Activated T-helper 1 cell treated with anti-CD3 and anti-CD28 coated beads, Interleukin-12 subunit alpha, Interleukin-12 subunit beta, Interleukin-2, Interleukin-4 antibody, amounts not matched to agents 30 ng/mL and 10 ng/mL and 1 ng/mL, durations not matched to agents 14 hours and 24 hours and 36 hours (primary cell): Measurements from ENCODE around the gene KRTAP8-1. TPM values are rescaled to one million over a fixed set of nuclear protein-coding genes. Genes with fewer than 3 reads are reported as not detected.
A peak's percentile ranks its signal among the peaks of the same experiment; 100 is the strongest.

Experiments
- DNase-seq: peaks from one replicate; pipeline ENCODE4 v3.0.0; 2021; ENCODE audit warnings: low spot score
- H3K27ac Mint-ChIP-seq: one replicate; pipeline ENCODE4 v1.8.0; 2021; ENCODE audit warnings: mild to moderate bottlenecking, mixed read lengths
- H3K27me3 Mint-ChIP-seq: one replicate; pipeline ENCODE4 v1.8.0; 2022; ENCODE audit warnings: mild to moderate bottlenecking, moderate library complexity, mixed read lengths; ENCODE audit not compliant: insufficient read depth
- H3K36me3 Mint-ChIP-seq: one replicate; pipeline ENCODE4 v1.8.0; 2021; ENCODE audit warnings: low read depth, mixed read lengths
- H3K4me1 Mint-ChIP-seq: one replicate; pipeline ENCODE4 v1.8.0; 2021; ENCODE audit warnings: low read depth, mixed read lengths
- H3K4me3 Mint-ChIP-seq: one replicate; pipeline ENCODE4 v1.8.0; 2021; ENCODE audit warnings: mild to moderate bottlenecking, moderate library complexity, mixed read lengths
- H3K9me3 Mint-ChIP-seq: one replicate; pipeline ENCODE4 v1.8.0; 2021; ENCODE audit warnings: mixed read lengths
- intact Hi-C: fragments of 100-400 bp; cut with micrococcal nuclease; formaldehyde crosslinking; loops from one replicate; pipeline ENCODE4 v1.15.1; 2024
- total RNA-seq: library from RNA; stranded (reverse); gene quantifications from 2 replicates; pipeline ENCODE4 v1.2.3, GENCODE V29; 2022

Gene KRTAP8-1, protein sequence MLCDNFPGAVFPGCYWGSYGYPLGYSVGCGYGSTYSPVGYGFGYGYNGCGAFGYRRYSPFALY
- total RNA-seq: not detected in 2 replicates

DNA sequence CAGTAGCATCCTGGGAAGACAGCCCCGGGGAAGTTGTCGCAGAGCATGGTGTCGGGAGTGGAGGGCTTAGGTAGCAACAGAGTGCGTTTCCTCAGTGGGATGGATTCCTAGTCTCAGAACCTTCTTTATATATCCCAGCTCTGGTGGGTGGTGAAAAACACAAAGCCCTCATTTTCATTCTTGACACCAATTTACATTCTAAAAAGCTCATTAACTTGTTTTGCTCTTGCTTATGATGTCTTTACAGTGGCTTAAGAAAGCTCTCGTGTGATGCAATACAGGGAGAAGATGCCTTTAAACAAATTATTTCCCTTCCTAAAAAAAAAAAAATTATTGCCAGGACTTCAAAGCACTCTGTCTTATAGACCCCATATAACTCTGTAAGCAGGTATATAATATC is at the start of gene KRTAP8-1:
TSS of gene KRTAP8-1 (minus strand) at position 101 of the 400 bp plus-strand sequence. CDS start at position 47, 54 bp downstream.
- Mint-ChIP-seq H3K27ac (no peak within 1 kb of the TSS), H3K4me1 (no peaks in the 10 kb centered on the region), H3K27me3 (no peaks in the 10 kb centered on the region), H3K36me3 (no peaks in the 10 kb centered on the region), H3K4me3 (no peak within 1 kb of the TSS), H3K9me3 (no peaks in the 10 kb centered on the region)
- DNase-seq: no peak
- intact Hi-C loops: no loop called here

GRCh38 chr21:30847627-30848500 is 34.8 kb upstream of the KRTAP8-1 start:
- Mint-ChIP-seq H3K9me3 (no peaks in the 10 kb centered on the region), H3K36me3 (no peaks in the 10 kb centered on the region), H3K4me1 (no peaks in the 10 kb centered on the region), H3K27ac (no peak overlapping the region), H3K27me3 (peaks cover 6% of the 10 kb centered on the region), H3K4me3 (no peak overlapping the region)
- intact Hi-C loops: no loop called here
- DNase-seq: no peak

GRCh38 chr21:30842990-30843389 is 29.9 kb upstream of the KRTAP8-1 start:
- Mint-ChIP-seq H3K27me3 (peaks cover 5% of the 10 kb centered on the region), H3K4me1 (no peaks in the 10 kb centered on the region), H3K27ac (no peak overlapping the region), H3K4me3 (no peak overlapping the region), H3K9me3 (no peaks in the 10 kb centered on the region), H3K36me3 (no peaks in the 10 kb centered on the region)
- intact Hi-C loops: no loop called here
- no peak for DNase-seq

- H3K36me3 Mint-ChIP-seq: no peaks in the 10 kb centered on the region
- H3K27ac Mint-ChIP-seq: no peak overlapping the region
- no peak overlapping the region for H3K4me3 Mint-ChIP-seq
- intact Hi-C loops: loop anchor here (1.0 to 2.0 kb wide), 2 partner anchors 247 to 333 kb away; no protein-coding TSS in a partner anchor
- no peaks in the 10 kb centered on the region for H3K4me1 Mint-ChIP-seq
- H3K27me3 Mint-ChIP-seq: peaks cover 3% of the 10 kb centered on the region
- no peaks in the 10 kb centered on the region for H3K9me3 Mint-ChIP-seq
- no peak for DNase-seq
Measured at GRCh38 chr21:30839304-30839703, 26.2 kb upstream of the KRTAP8-1 start.

- Mint-ChIP-seq H3K27ac (no peak overlapping the region), H3K4me3 (no peak overlapping the region), H3K27me3 (peaks cover 3% of the 10 kb centered on the region), H3K4me1 (no peaks in the 10 kb centered on the region), H3K36me3 (no peaks in the 10 kb centered on the region), H3K9me3 (no peaks in the 10 kb centered on the region)
- intact Hi-C loops: loop anchor here (2.0 kb wide), 1 partner anchor 332 kb away; no protein-coding TSS in a partner anchor
- no peak for DNase-seq
Measured at GRCh38 chr21:30838536-30838935, 25.5 kb upstream of the KRTAP8-1 start.

DNA sequence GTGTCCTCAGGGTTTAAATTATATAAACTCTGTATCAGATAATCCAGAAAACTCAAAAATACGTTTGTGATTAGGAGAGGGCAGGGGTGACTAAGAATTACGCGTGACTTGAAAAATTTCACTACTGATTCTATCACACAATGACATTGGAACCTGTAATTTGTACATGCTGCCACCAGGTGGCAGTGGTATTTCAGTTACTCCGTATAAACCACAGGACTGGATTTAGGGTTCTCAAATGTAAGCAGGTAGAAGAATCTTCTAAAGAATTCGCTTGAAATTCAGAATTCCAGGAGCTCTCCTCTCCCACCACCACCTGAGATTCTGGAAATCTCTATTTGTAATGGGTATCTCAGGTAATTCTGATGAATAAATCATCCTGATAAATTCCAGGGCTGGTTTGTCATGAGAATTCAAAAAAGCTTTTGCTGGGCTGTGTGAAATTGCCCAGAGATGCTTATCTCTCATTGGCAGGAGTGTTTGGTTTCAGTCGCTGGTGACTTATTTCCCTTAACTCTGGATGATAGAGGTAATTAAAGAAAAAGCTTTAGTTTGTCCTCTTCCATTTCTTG is 18.2 kb upstream of the KRTAP8-1 start:
- H3K27me3 Mint-ChIP-seq: no peaks in the 10 kb centered on the region
- peaks cover 3% of the 10 kb centered on the region for H3K9me3 Mint-ChIP-seq
- peak; percentile 7 for DNase-seq
- no peaks in the 10 kb centered on the region for H3K36me3 Mint-ChIP-seq
- no peaks in the 10 kb centered on the region for H3K4me1 Mint-ChIP-seq
- intact Hi-C loops: loop anchor here (1.0 kb wide), 1 partner anchor 255 kb away; no protein-coding TSS in a partner anchor
- no peak overlapping the region for H3K27ac Mint-ChIP-seq
- no peak overlapping the region for H3K4me3 Mint-ChIP-seq

- DNase-seq: no peak
Measured at GRCh38 chr21:30829659-30830058, 16.6 kb upstream of the KRTAP8-1 start, which contains the start of gene KRTAP7-1. Gene KRTAP7-1 (minus strand): TSS chr21:30829759. CDS start chr21:30829698, 61 bp downstream.

DNA sequence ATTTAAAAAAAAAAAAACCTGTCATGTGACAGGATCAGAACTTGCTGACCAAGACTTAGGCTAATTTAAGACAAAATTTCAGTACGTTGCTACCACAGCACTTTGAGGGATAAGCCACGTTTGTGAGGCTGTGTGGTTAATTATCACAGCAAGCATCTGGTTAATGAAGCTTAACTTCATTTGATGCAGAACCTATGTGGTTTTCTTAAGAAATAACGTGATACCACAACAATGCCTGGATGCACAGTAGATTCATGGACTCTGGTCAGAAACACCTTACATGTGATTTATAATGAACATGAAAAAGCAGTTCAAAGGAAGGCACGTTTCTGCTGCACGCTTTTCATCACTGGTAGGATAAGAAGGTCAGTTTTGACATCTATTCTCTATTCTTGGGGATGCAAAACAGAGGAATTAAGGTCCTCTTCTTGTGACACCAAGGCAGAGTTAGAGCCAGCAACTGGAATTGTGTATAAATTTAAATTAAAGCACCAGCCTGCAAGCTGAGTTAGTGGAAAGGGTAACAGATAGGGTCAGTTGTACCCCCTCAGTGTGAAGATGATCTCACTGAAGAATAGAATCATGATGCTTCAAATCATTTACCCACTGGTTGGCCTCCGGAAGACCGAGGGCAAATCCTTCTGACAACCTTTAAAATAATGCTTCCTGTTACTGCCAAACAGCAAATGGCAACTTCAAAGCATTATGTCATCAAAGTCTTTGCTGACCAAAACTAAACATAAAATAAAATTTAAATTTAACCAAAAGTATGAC is 6.0 kb upstream of the KRTAP8-1 start:
- Mint-ChIP-seq H3K9me3 (no peaks in the 10 kb centered on the region), H3K27me3 (peaks cover 1% of the 10 kb centered on the region), H3K27ac (no peak overlapping the region), H3K4me3 (no peak overlapping the region), H3K36me3 (no peaks in the 10 kb centered on the region), H3K4me1 (no peaks in the 10 kb centered on the region)
- intact Hi-C loops: no loop called here
- no peak for DNase-seq

More at GRCh38 chr21:30829659-30830058, 16.6 kb upstream of the KRTAP8-1 start, which contains the start of gene KRTAP7-1:
- H3K4me3 Mint-ChIP-seq: no peak within 1 kb of the TSS
- peaks cover 3% of the 10 kb centered on the region for H3K9me3 Mint-ChIP-seq
- H3K27ac Mint-ChIP-seq: no peak within 1 kb of the TSS
- H3K27me3 Mint-ChIP-seq: no peaks in the 10 kb centered on the region
- no peaks in the 10 kb centered on the region for H3K4me1 Mint-ChIP-seq
- H3K36me3 Mint-ChIP-seq: no peaks in the 10 kb centered on the region
- intact Hi-C loops: no loop called here

GRCh38 chr21:30800605-30801004 is 12.5 kb downstream of the KRTAP8-1 start:
- H3K27me3 Mint-ChIP-seq: no peaks in the 10 kb centered on the region
- no peak for DNase-seq
- no peaks in the 10 kb centered on the region for H3K4me1 Mint-ChIP-seq
- no peak overlapping the region for H3K4me3 Mint-ChIP-seq
- no peak overlapping the region for H3K27ac Mint-ChIP-seq
- intact Hi-C loops: no loop called here
- no peaks in the 10 kb centered on the region for H3K9me3 Mint-ChIP-seq
- H3K36me3 Mint-ChIP-seq: no peaks in the 10 kb centered on the region

GRCh38 chr21:30793581-30794314 is 19.3 kb downstream of the KRTAP8-1 start:
- intact Hi-C loops: no loop called here
- Mint-ChIP-seq H3K4me3 (no peak overlapping the region), H3K9me3 (no peaks in the 10 kb centered on the region), H3K4me1 (no peaks in the 10 kb centered on the region), H3K36me3 (no peaks in the 10 kb centered on the region), H3K27ac (no peak overlapping the region), H3K27me3 (no peaks in the 10 kb centered on the region)
- DNase-seq: no peak

GRCh38 chr21:30779249-30779648 is 33.8 kb downstream of the KRTAP8-1 start:
- no peak overlapping the region for H3K4me3 Mint-ChIP-seq
- no peaks in the 10 kb centered on the region for H3K4me1 Mint-ChIP-seq
- intact Hi-C loops: no loop called here
- H3K9me3 Mint-ChIP-seq: no peaks in the 10 kb centered on the region
- no peak for DNase-seq
- H3K27ac Mint-ChIP-seq: no peak overlapping the region
- peaks cover 2% of the 10 kb centered on the region for H3K27me3 Mint-ChIP-seq
- no peaks in the 10 kb centered on the region for H3K36me3 Mint-ChIP-seq
